ENCODE measurements around the gene CHST5.
"Not testable (repeated sequence)": the region's sequence is repeated elsewhere in the genome, so short reads cannot be mapped to it uniquely, and the experiment has no call there.

The CHST5 gene

DNA sequence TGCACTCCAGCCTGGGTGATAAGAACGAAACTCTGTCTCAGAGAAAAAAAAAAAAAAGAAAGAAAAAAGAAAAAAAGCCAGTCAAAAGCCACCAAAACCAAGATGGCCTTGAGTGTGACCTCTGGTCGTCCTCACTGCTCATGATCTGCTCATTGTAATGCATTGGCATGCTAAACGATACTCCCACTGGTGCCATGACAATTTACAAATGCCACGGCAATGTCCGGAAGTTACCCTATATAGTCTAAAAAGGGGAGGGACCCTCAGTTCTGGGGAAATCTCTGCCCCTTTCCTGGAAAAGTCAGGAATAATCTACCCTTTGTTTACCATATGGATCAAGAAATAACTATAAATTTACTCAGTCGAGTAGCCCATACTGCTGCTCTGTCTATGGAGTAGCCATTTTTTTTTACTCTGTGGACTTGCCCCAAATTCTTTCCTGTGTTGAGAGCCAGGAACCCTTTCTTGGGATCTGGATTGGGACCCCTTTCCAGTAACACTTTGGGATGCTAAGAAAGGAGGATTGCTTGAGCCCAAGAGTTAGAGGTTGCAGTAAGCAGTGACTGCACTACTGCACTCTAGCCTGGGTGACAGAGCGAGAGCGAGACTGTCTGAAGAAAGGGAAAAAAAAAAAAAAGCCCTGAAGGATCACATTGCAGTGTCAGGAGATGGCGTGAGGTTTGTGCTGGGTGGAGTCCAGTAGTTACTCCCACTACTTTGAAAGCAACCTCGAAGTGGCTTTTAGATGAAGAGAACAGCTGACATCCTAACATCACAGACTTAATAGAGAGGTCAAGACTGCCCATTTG is 23.9 kb upstream of the CHST5 start:
- Mint-ChIP-seq H3K4me3 (no peak overlapping the region), H3K9me3 (no peaks in the 10 kb centered on the region), H3K27me3 (peaks cover 16% of the 10 kb centered on the region), H3K36me3 (ENCODE audit: low read depth) (peaks cover 2% of the 10 kb centered on the region), H3K4me1 (ENCODE audit: low read depth) (peaks cover 17% of the 10 kb centered on the region), H3K27ac (no peak overlapping the region)
- DNase-seq, result no peak

DNA sequence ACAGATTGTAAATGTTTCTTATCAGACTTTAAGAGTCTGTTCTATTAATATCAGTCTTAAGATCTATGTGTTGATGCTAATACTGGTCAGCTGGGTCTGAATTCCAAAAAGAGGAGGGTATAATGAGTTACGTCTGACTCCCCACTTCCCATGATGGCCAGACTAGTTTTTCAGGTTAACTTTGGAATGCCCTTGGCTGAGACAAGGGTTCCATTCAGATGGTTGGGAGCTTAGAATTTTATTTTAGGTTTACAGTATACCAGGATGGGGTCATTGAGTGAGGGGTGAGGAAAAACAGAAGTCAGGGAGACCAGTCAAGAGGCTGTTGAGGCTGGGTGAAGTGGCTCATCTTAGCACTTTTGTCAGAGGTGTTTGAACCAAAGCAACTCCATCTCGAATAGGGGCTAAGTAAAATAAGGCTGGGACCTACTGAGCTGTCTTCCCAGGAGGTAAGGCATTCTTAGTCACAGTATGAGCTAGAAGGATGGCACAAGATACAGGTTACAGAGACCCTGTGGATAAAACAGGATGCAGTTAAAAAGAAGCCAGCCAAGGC is 23.0 kb upstream of the CHST5 start:
- H3K36me3 Mint-ChIP-seq (ENCODE audit: low read depth), result peaks cover 2% of the 10 kb centered on the region
- no peak overlapping the region for H3K27ac Mint-ChIP-seq
- H3K27me3 Mint-ChIP-seq, result peaks cover 14% of the 10 kb centered on the region
- H3K4me1 Mint-ChIP-seq (ENCODE audit: low read depth), result peaks cover 18% of the 10 kb centered on the region
- no peaks in the 10 kb centered on the region for H3K9me3 Mint-ChIP-seq
- DNase-seq, result no peak
- no peak overlapping the region for H3K4me3 Mint-ChIP-seq

- peak overlapping the region; percentile 81 for H3K27ac Mint-ChIP-seq
- peaks cover 18% of the 10 kb centered on the region for H3K4me1 Mint-ChIP-seq (ENCODE audit: low read depth)
- H3K4me3 Mint-ChIP-seq, result peak overlapping the region; percentile 89
- H3K9me3 Mint-ChIP-seq, result no peaks in the 10 kb centered on the region
- peaks cover 9% of the 10 kb centered on the region for H3K27me3 Mint-ChIP-seq
- peaks cover 2% of the 10 kb centered on the region for H3K36me3 Mint-ChIP-seq (ENCODE audit: low read depth)
- no peak for DNase-seq
Measured at GRCh38 chr16:75556431-75556950, 20.6 kb upstream of the CHST5 start.

DNA sequence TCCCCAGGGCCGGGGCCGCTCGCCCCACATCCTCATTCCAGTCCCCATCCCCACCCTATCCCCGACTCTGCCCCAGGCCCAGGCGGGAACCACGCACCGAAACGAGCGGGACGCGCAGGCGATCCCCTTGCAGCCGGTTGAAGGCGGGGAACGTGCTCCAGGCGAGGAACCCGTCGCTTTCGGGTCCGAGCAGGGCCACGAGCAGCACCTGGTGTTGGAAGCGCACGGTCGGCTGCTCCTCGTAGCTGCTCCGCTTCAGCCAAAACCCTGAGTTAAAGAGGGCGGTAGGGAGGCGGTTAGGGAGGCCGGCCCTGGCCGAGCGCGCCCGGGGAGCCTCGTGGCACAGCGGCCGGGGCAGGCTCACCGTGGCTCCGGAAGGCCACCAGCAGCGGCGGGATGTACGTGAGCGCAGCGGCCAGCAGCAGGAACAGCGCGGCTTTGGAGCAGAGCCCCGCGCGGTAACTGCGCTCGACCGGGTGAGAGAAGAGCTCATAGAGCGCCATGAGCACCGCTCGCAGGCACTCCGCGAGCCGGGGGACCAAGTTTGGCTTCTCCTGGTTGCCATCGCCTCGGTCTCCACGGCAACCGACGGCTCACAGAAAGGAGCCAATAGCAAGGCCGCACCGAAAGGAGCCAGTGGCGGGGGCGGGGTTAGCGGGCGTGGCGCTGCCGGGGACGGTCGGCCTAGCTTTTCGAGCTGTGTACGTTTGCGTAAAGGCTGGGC is 20.0 kb upstream of the CHST5 start, which contains the start of gene TMEM231:
Gene TMEM231 (minus strand): TSS at position 546 of the 724 bp plus-strand sequence. CDS start 43 bp downstream, at position 503.
- peak; percentile 96 for DNase-seq
- peak within 1 kb of the TSS; percentile 89 for H3K4me3 Mint-ChIP-seq
- H3K4me1 Mint-ChIP-seq (ENCODE audit: low read depth), result peaks cover 15% of the 10 kb centered on the region
- peaks cover 9% of the 10 kb centered on the region for H3K27me3 Mint-ChIP-seq
- H3K36me3 Mint-ChIP-seq (ENCODE audit: low read depth), result peaks cover 2% of the 10 kb centered on the region
- no peaks in the 10 kb centered on the region for H3K9me3 Mint-ChIP-seq
- peak within 1 kb of the TSS; percentile 86 for H3K27ac Mint-ChIP-seq

DNA sequence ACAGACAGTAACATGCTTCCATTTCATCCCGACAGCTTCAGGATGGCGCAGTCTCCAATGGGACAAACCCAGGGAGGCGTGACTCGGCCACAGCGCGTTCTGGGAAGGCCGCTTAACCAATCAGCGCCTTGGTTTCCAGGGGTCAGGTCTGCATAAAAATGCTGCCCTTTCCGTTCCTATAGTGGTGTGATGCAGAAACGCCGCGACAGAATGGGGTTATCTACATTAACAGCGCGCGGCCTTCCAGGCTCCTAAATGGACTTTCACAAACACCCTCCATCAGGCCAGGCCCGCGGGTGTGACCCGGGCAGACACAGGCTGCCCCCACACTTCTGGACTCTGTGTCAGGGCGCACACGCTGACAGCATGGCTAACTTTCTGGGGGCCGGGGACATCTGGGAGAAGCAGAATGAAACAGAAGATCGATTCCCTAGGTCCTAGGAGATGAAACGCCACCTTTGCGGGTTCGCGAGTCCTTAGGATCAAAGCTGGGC is 19.4 kb upstream of the CHST5 start:
- Mint-ChIP-seq H3K36me3 (ENCODE audit: low read depth) (peaks cover 2% of the 10 kb centered on the region), H3K4me1 (ENCODE audit: low read depth) (peaks cover 13% of the 10 kb centered on the region), H3K27me3 (peaks cover 9% of the 10 kb centered on the region), H3K4me3 (peak overlapping the region; percentile 89), H3K27ac (peak overlapping the region; percentile 86), H3K9me3 (no peaks in the 10 kb centered on the region)
- DNase-seq, result no peak

DNA sequence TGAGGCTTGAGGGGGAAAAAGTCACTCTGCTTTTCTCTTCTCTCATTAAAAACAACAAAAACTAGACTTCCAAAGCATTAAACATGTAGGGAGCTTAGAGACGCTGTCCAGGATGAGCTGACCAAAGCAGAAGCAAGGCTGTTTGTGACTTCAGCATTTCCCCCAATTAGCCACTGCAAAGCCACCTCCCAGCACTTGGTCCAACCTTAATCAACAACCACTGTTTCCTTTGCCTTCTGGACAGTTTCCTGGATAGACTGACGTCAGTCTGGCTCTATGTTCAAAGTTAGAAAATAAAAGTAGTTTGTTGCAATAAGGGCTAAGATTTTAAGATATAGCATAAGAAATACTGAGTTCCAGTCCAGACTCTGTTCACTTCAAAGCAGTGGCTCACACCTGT is 17.0 kb upstream of the CHST5 start:
- H3K27me3 Mint-ChIP-seq, result peaks cover 7% of the 10 kb centered on the region
- H3K9me3 Mint-ChIP-seq, result no peaks in the 10 kb centered on the region
- no peak overlapping the region for H3K4me3 Mint-ChIP-seq
- no peak overlapping the region for H3K27ac Mint-ChIP-seq
- H3K36me3 Mint-ChIP-seq (ENCODE audit: low read depth), result peaks cover 2% of the 10 kb centered on the region
- H3K4me1 Mint-ChIP-seq (ENCODE audit: low read depth), result peaks cover 16% of the 10 kb centered on the region
- DNase-seq, result no peak

DNA sequence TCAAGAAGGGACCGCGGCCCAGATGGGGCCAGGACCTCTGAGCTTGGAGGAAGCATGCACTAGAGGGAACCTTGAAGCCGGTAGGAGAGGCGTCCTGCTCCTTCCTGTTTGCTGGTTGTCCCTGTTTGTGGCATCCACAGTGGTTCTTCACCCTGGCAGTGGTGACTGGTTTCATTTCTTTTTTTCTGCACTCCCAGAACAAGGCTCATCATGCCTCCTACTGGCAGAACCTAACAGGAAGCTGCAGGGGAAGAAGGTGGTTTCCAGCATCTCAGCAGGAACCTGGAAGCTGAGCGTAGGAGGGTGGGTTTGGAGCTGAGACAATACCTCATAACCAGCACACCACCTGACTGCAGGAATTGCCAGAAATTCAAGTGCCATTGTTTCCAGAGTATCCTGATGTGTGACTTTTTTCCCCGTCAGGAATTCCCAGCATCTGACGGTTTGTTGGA is 14.3 kb upstream of the CHST5 start:
- Mint-ChIP-seq H3K4me3 (no peak overlapping the region), H3K27ac (no peak overlapping the region), H3K27me3 (peaks cover 7% of the 10 kb centered on the region), H3K4me1 (ENCODE audit: low read depth) (peaks cover 8% of the 10 kb centered on the region), H3K36me3 (ENCODE audit: low read depth) (peaks cover under 1% of the 10 kb centered on the region), H3K9me3 (no peaks in the 10 kb centered on the region)
- no peak for DNase-seq

DNA sequence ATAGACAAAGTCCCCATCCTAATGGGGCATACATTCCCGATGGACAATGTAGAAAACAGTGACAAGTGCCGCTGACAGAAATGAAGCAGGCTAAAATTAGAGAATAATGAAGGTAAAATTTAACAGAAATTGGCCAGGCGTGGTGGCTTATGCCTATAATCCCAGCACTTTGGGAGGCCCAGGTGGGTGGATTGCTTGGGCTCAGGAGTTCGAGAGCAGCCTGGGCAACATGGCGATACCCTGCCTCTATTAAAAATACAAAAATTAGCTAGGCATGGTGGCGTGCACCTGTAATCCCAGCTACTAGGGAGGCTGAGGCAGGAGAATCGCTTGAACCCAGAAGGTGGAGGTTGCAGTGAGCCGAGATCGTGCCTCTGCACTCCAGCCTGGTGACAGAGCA is 12.5 kb upstream of the CHST5 start:
- H3K27ac Mint-ChIP-seq; H3K4me3 Mint-ChIP-seq; H3K36me3 Mint-ChIP-seq (ENCODE audit: low read depth); H3K4me1 Mint-ChIP-seq (ENCODE audit: low read depth); H3K9me3 Mint-ChIP-seq; H3K27me3 Mint-ChIP-seq; DNase-seq: not testable (repeated sequence)

- Mint-ChIP-seq H3K36me3 (ENCODE audit: low read depth) (peaks cover 13% of the 10 kb centered on the region), H3K27me3 (no peaks in the 10 kb centered on the region), H3K27ac (no peak overlapping the region), H3K4me1 (ENCODE audit: low read depth) (peaks cover 3% of the 10 kb centered on the region), H3K4me3 (no peak overlapping the region), H3K9me3 (no peaks in the 10 kb centered on the region)
- DNase-seq, result no peak
Measured at GRCh38 chr16:75546293-75546692, 10.4 kb upstream of the CHST5 start.

GRCh38 chr16:75545879-75546278 is 10.0 kb upstream of the CHST5 start:
- DNase-seq; H3K4me3 Mint-ChIP-seq; H3K9me3 Mint-ChIP-seq; H3K27ac Mint-ChIP-seq; H3K4me1 Mint-ChIP-seq (ENCODE audit: low read depth); H3K27me3 Mint-ChIP-seq: not testable (repeated sequence)
- peaks cover 14% of the 10 kb centered on the region for H3K36me3 Mint-ChIP-seq (ENCODE audit: low read depth)

DNA sequence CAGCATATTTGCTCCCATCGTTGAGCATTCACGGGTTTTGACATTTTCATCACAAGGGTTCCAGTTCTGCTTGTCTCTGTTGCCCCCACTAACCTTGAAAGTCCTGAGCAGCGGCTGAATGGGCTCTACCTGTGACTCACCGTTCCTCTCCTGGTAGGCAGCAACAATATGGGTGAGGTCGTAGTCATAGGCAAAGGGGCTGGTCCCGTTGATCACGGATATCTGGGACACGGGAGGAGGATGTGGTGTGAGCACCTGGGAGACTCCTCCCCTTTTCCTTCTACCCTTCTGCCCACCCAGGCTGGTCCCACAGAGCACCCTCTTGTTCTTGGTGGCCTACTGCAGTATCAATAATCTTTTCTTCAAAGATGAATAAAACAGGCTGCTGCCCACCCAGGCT is 6.6 kb upstream of the CHST5 start:
- not testable (repeated sequence) for H3K27me3 Mint-ChIP-seq; H3K4me3 Mint-ChIP-seq; H3K4me1 Mint-ChIP-seq (ENCODE audit: low read depth); H3K27ac Mint-ChIP-seq; DNase-seq; H3K9me3 Mint-ChIP-seq
- H3K36me3 Mint-ChIP-seq (ENCODE audit: low read depth), result peaks cover 14% of the 10 kb centered on the region

GRCh38 chr16:75541236-75541635 is 5.3 kb upstream of the CHST5 start:
- Mint-ChIP-seq H3K4me1 (ENCODE audit: low read depth) (peaks cover 2% of the 10 kb centered on the region), H3K36me3 (ENCODE audit: low read depth) (peaks cover 14% of the 10 kb centered on the region), H3K9me3 (no peaks in the 10 kb centered on the region), H3K4me3 (no peak overlapping the region), H3K27ac (no peak overlapping the region), H3K27me3 (no peaks in the 10 kb centered on the region)
- DNase-seq, result no peak

DNA sequence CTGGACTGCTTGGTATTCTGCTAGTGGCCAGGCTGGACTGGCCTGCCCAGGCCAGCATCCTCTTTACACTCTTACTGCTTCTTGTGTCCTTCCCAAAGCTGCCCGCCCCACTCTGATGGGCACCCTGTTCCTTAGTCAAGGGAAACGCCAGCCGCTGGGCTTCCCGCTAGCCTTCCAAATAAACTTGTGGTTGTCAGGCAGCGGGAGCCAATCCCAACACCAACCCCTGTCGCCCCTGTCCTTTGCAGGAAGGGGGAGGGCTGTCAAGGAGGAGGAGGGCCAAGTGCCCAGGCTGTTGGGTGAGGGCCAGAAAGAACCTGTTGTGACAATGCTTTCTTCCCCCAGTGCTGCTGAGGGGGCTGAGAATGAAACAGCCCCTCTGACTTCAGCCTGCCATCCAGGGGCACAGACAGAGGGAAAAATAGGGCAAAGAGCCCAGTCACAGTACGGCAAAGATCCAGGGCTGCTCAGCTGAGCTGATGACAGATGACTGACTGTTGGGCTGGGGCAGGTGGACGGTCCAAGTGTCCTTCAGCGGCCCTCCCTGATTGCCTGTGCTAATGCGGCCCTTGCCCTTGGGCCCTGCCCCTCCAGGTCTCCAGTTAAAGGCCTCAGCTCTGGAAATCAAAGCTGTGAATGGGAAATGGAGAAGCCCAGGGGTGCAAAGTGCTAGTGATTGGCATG is 3.1 kb upstream of the CHST5 start:
- H3K27me3 Mint-ChIP-seq; H3K36me3 Mint-ChIP-seq (ENCODE audit: low read depth); H3K9me3 Mint-ChIP-seq; H3K4me3 Mint-ChIP-seq; DNase-seq; H3K4me1 Mint-ChIP-seq (ENCODE audit: low read depth); H3K27ac Mint-ChIP-seq: not testable (repeated sequence)

GRCh38 chr16:75537776-75538175 is 1.9 kb upstream of the CHST5 start:
- DNase-seq, result no peak
- H3K27ac Mint-ChIP-seq, result no peak overlapping the region
- peaks cover 2% of the 10 kb centered on the region for H3K4me1 Mint-ChIP-seq (ENCODE audit: low read depth)
- no peaks in the 10 kb centered on the region for H3K9me3 Mint-ChIP-seq
- no peak overlapping the region for H3K4me3 Mint-ChIP-seq
- no peaks in the 10 kb centered on the region for H3K27me3 Mint-ChIP-seq
- H3K36me3 Mint-ChIP-seq (ENCODE audit: low read depth), result peaks cover 6% of the 10 kb centered on the region

Measured in activated T-cell treated with anti-CD3 and anti-CD28 coated beads, Interleukin-2, amount 50 U/mL, for 24 hours (primary cell).